ENCODE data around the gene RAB17. TPM values are rescaled to one million over a fixed set of nuclear protein-coding genes. Genes with fewer than 3 reads are reported as not detected.

Gene RAB17
- total RNA-seq, 1 experiment from 2014 or later = 41.8 TPM

DNA sequence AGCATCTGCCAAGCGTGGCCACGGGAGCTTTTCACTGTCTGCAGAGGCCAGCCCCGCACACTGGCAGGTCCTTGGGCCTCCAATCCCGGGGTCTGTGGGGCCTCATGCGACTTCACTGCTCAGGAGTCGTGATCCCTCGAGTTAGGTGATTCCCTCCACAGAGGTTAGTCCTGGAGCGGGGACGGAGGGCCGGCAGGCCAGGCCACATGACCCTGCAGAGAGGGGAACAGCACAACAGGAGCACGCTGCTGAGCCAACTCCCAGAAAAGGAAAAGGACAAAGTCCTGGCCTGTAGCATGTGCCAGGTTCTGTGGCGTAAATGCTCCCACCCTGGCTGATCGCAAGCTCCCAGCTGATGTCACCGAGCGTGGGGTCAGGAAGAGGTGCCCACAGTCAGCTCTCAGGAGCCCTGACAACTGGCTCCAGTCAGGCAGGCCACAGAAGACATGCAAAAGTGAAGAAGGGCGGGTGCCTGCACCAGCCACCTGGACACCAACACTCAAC, 39.4 kb downstream of the RAB17 start:
- H3K4me3 ChIP-seq (replicated peaks in 1 of 2; ENCODE audit: low read depth in 1 of 2, low read length in 2 of 2) = no peak overlapping the region
- no peak overlapping the region for H3K27ac ChIP-seq (ENCODE audit: low read depth, low read length)
- RAD21 ChIA-PET (ENCODE audit: low non-redundant PET in 1 of 2, low total read pairs in 2 of 2, uncharacterized antibody in 2 of 2, unreplicated experiment in 2 of 2) = no interaction called here
- no peak overlapping the region for H3K9ac ChIP-seq (ENCODE audit: low read length)
- H2AFZ ChIP-seq (ENCODE audit: low read depth, low read length, poor library complexity, severe bottlenecking) = no peak overlapping the region
- intact Hi-C loops (cut with micrococcal nuclease) = no loop called here
- no peaks in the 10 kb centered on the region for H3K9me2 ChIP-seq (ENCODE audit: insufficient read depth)
- H3K9me3 ChIP-seq (ENCODE audit: control insufficient read depth in 1 of 2, insufficient read depth in 1 of 2, low read depth in 1 of 2, low read length in 2 of 2) = peaks cover 11 to 12% of the 10 kb centered on the region in 2 experiments; a peak in 3 of 4 replicates
- no peaks in the 10 kb centered on the region for H3K79me2 ChIP-seq (ENCODE audit: insufficient read depth, low read length)
- no peaks in the 10 kb centered on the region for H3K4me1 ChIP-seq (ENCODE audit: control insufficient read depth in 1 of 2, insufficient read depth in 2 of 2, low read length in 2 of 2)
- POLR2A ChIA-PET = no interaction called here
- TF ChIP-seq RAD21 (IDR thresholded peaks at IDR 0.05; ENCODE audit: low read depth) (no peak), POLR2A (IDR thresholded peaks at IDR 0.05; ENCODE audit: borderline replicate concordance, extremely low read depth, insufficient read depth, insufficient read length) (no peak), SP1 (IDR thresholded peaks at IDR 0.05; ENCODE audit: low read depth) (no peak), ZFX (IDR thresholded peaks at IDR 0.05) (no peak), SRF (IDR thresholded peaks at IDR 0.05; ENCODE audit: low read depth) (no peak)
- TF ChIP-seq, protein P1, sequence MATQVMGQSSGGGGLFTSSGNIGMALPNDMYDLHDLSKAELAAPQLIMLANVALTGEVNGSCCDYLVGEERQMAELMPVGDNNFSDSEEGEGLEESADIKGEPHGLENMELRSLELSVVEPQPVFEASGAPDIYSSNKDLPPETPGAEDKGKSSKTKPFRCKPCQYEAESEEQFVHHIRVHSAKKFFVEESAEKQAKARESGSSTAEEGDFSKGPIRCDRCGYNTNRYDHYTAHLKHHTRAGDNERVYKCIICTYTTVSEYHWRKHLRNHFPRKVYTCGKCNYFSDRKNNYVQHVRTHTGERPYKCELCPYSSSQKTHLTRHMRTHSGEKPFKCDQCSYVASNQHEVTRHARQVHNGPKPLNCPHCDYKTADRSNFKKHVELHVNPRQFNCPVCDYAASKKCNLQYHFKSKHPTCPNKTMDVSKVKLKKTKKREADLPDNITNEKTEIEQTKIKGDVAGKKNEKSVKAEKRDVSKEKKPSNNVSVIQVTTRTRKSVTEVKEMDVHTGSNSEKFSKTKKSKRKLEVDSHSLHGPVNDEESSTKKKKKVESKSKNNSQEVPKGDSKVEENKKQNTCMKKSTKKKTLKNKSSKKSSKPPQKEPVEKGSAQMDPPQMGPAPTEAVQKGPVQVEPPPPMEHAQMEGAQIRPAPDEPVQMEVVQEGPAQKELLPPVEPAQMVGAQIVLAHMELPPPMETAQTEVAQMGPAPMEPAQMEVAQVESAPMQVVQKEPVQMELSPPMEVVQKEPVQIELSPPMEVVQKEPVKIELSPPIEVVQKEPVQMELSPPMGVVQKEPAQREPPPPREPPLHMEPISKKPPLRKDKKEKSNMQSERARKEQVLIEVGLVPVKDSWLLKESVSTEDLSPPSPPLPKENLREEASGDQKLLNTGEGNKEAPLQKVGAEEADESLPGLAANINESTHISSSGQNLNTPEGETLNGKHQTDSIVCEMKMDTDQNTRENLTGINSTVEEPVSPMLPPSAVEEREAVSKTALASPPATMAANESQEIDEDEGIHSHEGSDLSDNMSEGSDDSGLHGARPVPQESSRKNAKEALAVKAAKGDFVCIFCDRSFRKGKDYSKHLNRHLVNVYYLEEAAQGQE (IDR thresholded peaks at IDR 0.05; ENCODE audit: low read depth) = no peak
- TF ChIP-seq, protein P2, sequence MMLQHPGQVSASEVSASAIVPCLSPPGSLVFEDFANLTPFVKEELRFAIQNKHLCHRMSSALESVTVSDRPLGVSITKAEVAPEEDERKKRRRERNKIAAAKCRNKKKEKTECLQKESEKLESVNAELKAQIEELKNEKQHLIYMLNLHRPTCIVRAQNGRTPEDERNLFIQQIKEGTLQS (IDR thresholded peaks at IDR 0.05) = no peak
- ATAC-seq = no peak
- BruUV-seq (replicated peaks) = no TSS peak
- no peak overlapping the region for H3K4me2 ChIP-seq (ENCODE audit: low read length)
- CTCF ChIA-PET = interaction anchor here (1.4 kb wide), 1 partner anchor 21 kb away, joined by 3 read pairs; no protein-coding TSS in a partner anchor
- H3K36me3 ChIP-seq (ENCODE audit: control insufficient read depth in 1 of 2, insufficient read depth in 2 of 2, low read length in 2 of 2) = peaks cover 26 to 50% of the 10 kb centered on the region in 2 experiments
- no peaks in the 10 kb centered on the region for H3K27me3 ChIP-seq (ENCODE audit: insufficient read depth, low read length)
- H4K20me1 ChIP-seq (ENCODE audit: insufficient read depth) = no peaks in the 10 kb centered on the region
- DNase-seq (ENCODE audit: low read depth, low spot score) = no peak
